CD4-positive, alpha-beta T cell (primary cell): ENCODE results near the gene SUGT1. TPM values are rescaled to one million over a fixed set of nuclear protein-coding genes. Genes with fewer than 3 reads are reported as not detected.
A peak's percentile ranks its signal among the peaks of the same experiment; 100 is the strongest.
"Not testable (repeated sequence)": the region's sequence is repeated elsewhere in the genome, so short reads cannot be mapped to it uniquely, and the experiment has no call there.

Source experiments
- ATAC-seq: fragments of 200-7000 bp; cut with Tn5 transposase; one replicate; pipeline ENCODE4 v1.10.0; 2022; ENCODE audit warnings: mild to moderate bottlenecking; ENCODE audit not compliant: poor library complexity
- CTCF ChIA-PET: fragments of 350-600 bp; sonication (Branson Sonifier 250); formaldehyde crosslinking; loops from one replicate; lab custom pipeline; 2021; ENCODE audit warnings: antibody characterized with exemption, inconsistent platforms; lab: Charles Lee
- POLR2A ChIA-PET: fragments of 350-600 bp; sonication (Branson Sonifier 250); formaldehyde crosslinking; loops from one replicate; lab custom pipeline; 2021; ENCODE audit warnings: antibody characterized with exemption, inconsistent platforms; lab: Charles Lee
- DNase-seq, 14 experiments: peaks; one replicate each; pipeline ENCODE4 v3.0.0-alpha.2; 2013 to 2020; ENCODE audit warnings: mixed read lengths in 2 of 14
- H3K27ac ChIP-seq, 2 donors: one replicate each; pipeline versions ENCODE4 v1.5.1 to v1.7.0; 2013; ENCODE audit warnings: low read length in 2 of 2, low read depth in 1 of 2, mild to moderate bottlenecking in 1 of 2
- H3K27me3 ChIP-seq, 2 experiments: 1 replicate in 1 of 2; 2 replicates in 1 of 2; pipeline versions ENCODE4 v1.6.1 to v1.7.0; 2013; ENCODE audit warnings: low read length in 2 of 2, control low read depth in 1 of 2, mild to moderate bottlenecking in 1 of 2, moderate library complexity in 1 of 2; ENCODE audit not compliant: insufficient read depth in 2 of 2, control insufficient read depth in 1 of 2
- H3K36me3 ChIP-seq: one replicate; pipeline ENCODE4 v1.6.1; 2013; ENCODE audit warnings: low read length, control low read depth; ENCODE audit not compliant: insufficient read depth
- H3K4me1 ChIP-seq: one replicate; pipeline ENCODE4 v1.6.1; 2013; ENCODE audit warnings: low read length, control low read depth; ENCODE audit not compliant: insufficient read depth
- H3K4me3 ChIP-seq: one replicate; pipeline ENCODE4 v1.5.1; 2013; ENCODE audit warnings: mild to moderate bottlenecking, low read length, moderate library complexity
- H3K9me3 ChIP-seq, 2 experiments: 1 replicate in 1 of 2; 2 replicates in 1 of 2; pipeline versions ENCODE4 v1.6.1 to v1.7.0; 2013; ENCODE audit warnings: low read length in 2 of 2, mild to moderate bottlenecking in 2 of 2, control low read depth in 1 of 2, moderate library complexity in 1 of 2; ENCODE audit not compliant: control insufficient read depth in 1 of 2, insufficient read depth in 1 of 2
- H3K27ac Mint-ChIP-seq: one replicate; pipeline ENCODE4 v1.8.0; 2020; ENCODE audit warnings: mixed read lengths
- H3K27me3 Mint-ChIP-seq: one replicate; pipeline ENCODE4 v1.8.0; 2021; ENCODE audit warnings: mixed read lengths
- H3K36me3 Mint-ChIP-seq: one replicate; pipeline ENCODE4 v1.8.0; 2021; ENCODE audit warnings: low read depth, mixed read lengths
- H3K4me1 Mint-ChIP-seq: one replicate; pipeline ENCODE4 v1.8.0; 2021; ENCODE audit warnings: low read depth, mixed read lengths
- H3K4me3 Mint-ChIP-seq: one replicate; pipeline ENCODE4 v1.8.0; 2020; ENCODE audit warnings: mild to moderate bottlenecking, mixed read lengths
- H3K9me3 Mint-ChIP-seq: one replicate; pipeline ENCODE4 v1.8.0; 2020; ENCODE audit warnings: mixed read lengths
- intact Hi-C, 2 experiments: fragments of 100-400 bp; cut with DNase I in 1 of 2; cut with micrococcal nuclease in 1 of 2; formaldehyde crosslinking; loops; one replicate each; pipeline versions ENCODE4 v1.15.1 to v1.9.0; 2023 to 2025; cut with DNase I, micrococcal nuclease
- total RNA-seq, 174 experiments: library from RNA in 2 of 174; stranded (reverse) in 2 of 174; gene quantifications; one replicate each; pipeline ENCODE4 v1.2.3 and lab custom pipeline; 2021 to 2026
- TF ChIP-seq, protein P1 (sequence below): fragments of 200-600 bp; IDR thresholded peaks from one replicate; pipeline ENCODE4 v1.8.0; 2022; ENCODE audit warnings: antibody characterized with exemption, mild to moderate bottlenecking

Gene SUGT1
- total RNA-seq, 2 experiments from 2014 or later, result 18.5 to 20.1 TPM

DNA sequence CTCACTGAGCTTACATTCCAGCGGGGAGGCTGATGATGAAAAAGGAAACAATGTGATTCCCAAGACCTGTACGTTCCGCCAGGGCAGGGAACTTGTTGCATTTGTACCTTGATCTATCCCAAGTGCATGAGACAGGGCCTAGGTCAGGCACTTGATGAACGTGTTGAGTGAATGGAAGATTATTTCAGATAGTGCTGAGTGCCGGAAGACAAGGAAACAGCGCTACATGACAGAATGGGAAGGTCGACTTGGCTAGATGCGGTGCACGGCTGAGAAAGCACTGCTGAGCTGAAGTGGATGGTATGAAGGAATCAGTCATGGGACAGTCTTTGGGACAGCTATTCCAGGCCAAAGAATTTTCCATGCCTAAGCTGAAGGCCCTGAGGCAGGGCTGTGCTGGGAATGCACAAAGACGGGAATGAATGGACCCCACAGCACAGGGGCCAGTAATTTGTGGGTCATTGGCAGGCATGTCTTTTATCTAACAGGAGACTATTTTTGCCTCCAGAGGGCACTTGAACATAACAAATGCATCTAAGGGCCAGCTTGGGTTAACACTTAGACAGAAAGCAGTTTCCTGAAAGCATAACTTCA lies 43.5 kb upstream of the SUGT1 start:
- CTCF ChIA-PET, result interaction anchor here (0.7 to 1.0 kb wide), 2 partner anchors 43 to 359 kb away, joined by 5 to 8 read pairs; partner anchors contain the start of gene SUGT1
- not testable (repeated sequence) for H3K27ac Mint-ChIP-seq

DNA sequence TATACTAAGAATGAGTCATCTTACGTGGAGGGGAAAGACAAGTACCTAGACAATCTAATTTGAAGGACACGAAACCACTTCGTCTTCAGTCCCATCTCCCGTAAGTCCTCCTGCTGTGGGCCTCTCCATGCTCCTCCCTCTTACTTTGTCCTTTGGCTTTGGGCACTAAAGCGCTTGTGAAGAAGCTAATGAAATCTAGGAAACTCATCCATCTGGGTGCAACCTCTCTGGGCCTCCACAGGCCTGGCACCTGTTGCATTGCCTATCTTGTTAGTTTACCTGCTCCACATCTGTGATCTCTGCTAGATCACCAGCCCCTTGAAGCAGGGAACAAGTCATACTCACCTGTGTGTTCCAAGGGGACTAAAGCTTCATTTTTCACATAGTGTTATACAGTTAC lies 42.5 kb upstream of the SUGT1 start:
- H3K27me3 ChIP-seq, H3K4me1 ChIP-seq, H3K36me3 Mint-ChIP-seq, H3K27ac Mint-ChIP-seq, H3K4me3 ChIP-seq, H3K4me3 Mint-ChIP-seq, ATAC-seq, H3K36me3 ChIP-seq, DNase-seq, POLR2A ChIA-PET, H3K9me3 ChIP-seq, H3K9me3 Mint-ChIP-seq, CTCF ChIA-PET, H3K4me1 Mint-ChIP-seq, H3K27ac ChIP-seq: not testable (repeated sequence)
- intact Hi-C loops, result loop anchor here in 1 of 2 experiments (5.0 to 10.0 kb wide), 3 partner anchors 197 to 595 kb away; partner anchors contain the start of genes ALG11 and ATP7B
- H3K27me3 Mint-ChIP-seq, result peaks cover 11% of the 10 kb centered on the region

More for the DNA sequence above, 43.5 kb upstream of the SUGT1 start:
- not testable (repeated sequence) for H3K4me3 ChIP-seq, H3K4me1 Mint-ChIP-seq, H3K36me3 Mint-ChIP-seq, H3K4me1 ChIP-seq, H3K27ac ChIP-seq, H3K4me3 Mint-ChIP-seq, H3K36me3 ChIP-seq, H3K27me3 ChIP-seq, H3K9me3 ChIP-seq, H3K9me3 Mint-ChIP-seq
- ATAC-seq (peak; percentile 41), DNase-seq (peak in 4 of 14 experiments; percentile 13 to 61 (median 60))
- peaks cover 11% of the 10 kb centered on the region for H3K27me3 Mint-ChIP-seq
- TF ChIP-seq, protein P1, sequence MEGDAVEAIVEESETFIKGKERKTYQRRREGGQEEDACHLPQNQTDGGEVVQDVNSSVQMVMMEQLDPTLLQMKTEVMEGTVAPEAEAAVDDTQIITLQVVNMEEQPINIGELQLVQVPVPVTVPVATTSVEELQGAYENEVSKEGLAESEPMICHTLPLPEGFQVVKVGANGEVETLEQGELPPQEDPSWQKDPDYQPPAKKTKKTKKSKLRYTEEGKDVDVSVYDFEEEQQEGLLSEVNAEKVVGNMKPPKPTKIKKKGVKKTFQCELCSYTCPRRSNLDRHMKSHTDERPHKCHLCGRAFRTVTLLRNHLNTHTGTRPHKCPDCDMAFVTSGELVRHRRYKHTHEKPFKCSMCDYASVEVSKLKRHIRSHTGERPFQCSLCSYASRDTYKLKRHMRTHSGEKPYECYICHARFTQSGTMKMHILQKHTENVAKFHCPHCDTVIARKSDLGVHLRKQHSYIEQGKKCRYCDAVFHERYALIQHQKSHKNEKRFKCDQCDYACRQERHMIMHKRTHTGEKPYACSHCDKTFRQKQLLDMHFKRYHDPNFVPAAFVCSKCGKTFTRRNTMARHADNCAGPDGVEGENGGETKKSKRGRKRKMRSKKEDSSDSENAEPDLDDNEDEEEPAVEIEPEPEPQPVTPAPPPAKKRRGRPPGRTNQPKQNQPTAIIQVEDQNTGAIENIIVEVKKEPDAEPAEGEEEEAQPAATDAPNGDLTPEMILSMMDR, result peak; percentile 52
- POLR2A ChIA-PET, result interaction anchor here (1.0 kb wide), 1 partner anchor 359 kb away, joined by 3 read pairs; no protein-coding TSS in a partner anchor
- intact Hi-C loops, result loop anchor here in 1 of 2 experiments (10.0 kb wide), 1 partner anchor 356 kb away; no protein-coding TSS in a partner anchor

DNA sequence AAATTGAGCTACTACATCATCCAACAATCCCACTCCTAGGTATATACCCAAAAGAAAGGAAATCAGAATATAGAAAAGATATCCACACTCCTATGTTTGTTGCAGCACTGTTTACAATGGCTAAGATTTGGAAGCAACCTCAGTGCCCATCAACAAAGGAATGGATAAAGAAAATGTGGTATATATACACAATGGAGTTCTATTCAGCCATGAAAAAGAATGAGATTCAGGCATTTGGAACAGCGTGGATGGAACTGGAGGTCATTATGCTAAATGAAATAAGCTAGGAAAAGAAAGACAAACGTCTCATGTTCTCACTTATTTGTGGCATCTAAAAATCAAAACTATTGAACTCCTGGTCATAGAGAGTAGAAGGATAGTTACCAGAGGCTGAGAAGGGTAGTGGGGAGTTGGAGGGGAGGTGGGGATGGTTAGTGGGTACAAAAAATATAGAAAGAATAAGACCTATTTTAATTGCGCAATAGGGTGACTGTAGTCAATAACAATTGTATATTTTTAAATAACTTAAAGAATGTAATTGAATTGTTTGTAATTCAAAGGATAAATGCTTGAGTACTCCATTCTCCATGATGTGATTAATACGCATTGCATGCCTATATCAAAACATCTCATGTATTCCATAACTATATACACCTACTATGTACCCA lies 37.4 kb upstream of the SUGT1 start:
- Histone ChIP-seq H3K27me3 (no peaks in the 10 kb centered on the region), H3K36me3 (no peaks in the 10 kb centered on the region), H3K4me1 (peaks cover 24% of the 10 kb centered on the region), H3K9me3 (no peaks in the 10 kb centered on the region), H3K4me3 (no peak overlapping the region), H3K27ac (no peak overlapping the region)
- intact Hi-C loops, result loop anchor here in 1 of 2 experiments (10.0 kb wide), 2 partner anchors 420 to 600 kb away; partner anchors contain the start of genes ALG11 and ATP7B
- no peak for ATAC-seq
- Mint-ChIP-seq H3K27me3 (no peaks in the 10 kb centered on the region), H3K9me3 (no peaks in the 10 kb centered on the region), H3K36me3 (peaks cover 22% of the 10 kb centered on the region), H3K4me3 (peak overlapping the region; percentile 67), H3K4me1 (peaks cover 28% of the 10 kb centered on the region), H3K27ac (peak overlapping the region; percentile 44)
- TF ChIP-seq, protein P1, result no peak
- no peak for DNase-seq
- ChIA-PET POLR2A (interaction anchor here (5.7 kb wide), 1 partner anchor 38 kb away, joined by 148 read pairs; the partner anchor contains the start of gene SUGT1), CTCF (interaction anchor here (4.0 kb wide), 1 partner anchor 38 kb away, joined by 34 read pairs; the partner anchor contains the start of gene SUGT1)
